Stomach (tissue), 4 donors: ENCODE measurements around the gene RPS15.

Experiments
- CTCF ChIP-seq, 7 experiments: fragments of 450-650 bp in 4 of 7; fragments of 200-600 bp in 3 of 7; sonication (generic) in 3 of 7; IDR thresholded peaks; one replicate each; pipeline ENCODE4 v1.5.1; 2016 to 2019; ENCODE audit warnings: antibody characterized with exemption in 7 of 7, control low read depth in 2 of 7, mild to moderate bottlenecking in 1 of 7
- EP300 ChIP-seq: sonication (generic); formaldehyde crosslinking; IDR thresholded peaks from one replicate; pipeline ENCODE4 v1.6.1; 2017; ENCODE audit warnings: antibody characterized with exemption
- POLR2A ChIP-seq, 4 donors: fragments of 450-650 bp; IDR thresholded peaks; one replicate each; pipeline ENCODE4 v1.6.1; 2016; ENCODE audit warnings: antibody characterized with exemption in 4 of 4, control low read depth in 2 of 4, mild to moderate bottlenecking in 1 of 4, moderate library complexity in 1 of 4
- POLR2AphosphoS5 ChIP-seq, 3 donors: sonication (generic); formaldehyde crosslinking; IDR thresholded peaks; one replicate each; pipeline ENCODE4 v1.6.1; 2016; ENCODE audit warnings: antibody characterized with exemption in 3 of 3

DNA sequence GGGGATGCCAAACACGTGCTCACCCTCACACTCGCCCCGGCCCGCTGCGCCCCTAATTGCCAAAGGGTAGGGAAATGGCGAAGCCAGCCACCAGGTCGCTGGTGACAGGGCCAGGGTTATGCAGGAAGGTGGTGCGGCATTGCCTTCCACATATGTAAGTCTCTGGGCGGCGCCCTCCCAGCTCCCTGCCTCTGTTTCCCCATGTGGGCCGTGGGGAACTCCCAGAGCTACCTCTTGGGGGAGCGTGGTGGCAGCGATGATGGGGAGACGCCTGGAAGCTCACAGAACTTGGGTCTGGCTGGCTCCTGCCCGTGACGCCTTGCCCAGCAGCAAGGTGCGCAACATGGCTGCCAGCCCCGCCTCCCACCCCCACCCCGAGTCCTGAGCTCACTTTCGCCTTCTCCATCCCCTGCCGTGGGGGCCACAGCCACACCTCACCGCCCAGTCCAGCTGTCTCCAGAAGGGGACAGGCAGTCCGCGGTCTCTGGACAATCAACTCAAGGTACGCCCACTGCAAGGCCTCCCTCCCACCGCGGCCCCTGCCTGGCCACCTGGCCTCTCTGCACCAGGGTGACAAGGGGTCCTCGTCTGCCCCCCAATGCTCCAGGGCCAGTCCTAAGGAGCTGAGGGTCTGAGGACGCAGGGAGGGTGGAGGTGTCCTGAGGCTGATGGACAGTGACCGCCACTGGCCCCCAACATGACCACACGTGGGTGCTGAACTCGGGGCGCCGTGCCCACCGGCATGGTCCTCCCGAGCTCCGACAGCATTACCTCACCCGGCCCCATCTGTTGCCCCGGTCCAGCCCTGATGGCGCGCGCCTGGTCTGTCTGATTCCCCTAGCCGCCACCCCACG is 34.3 kb downstream of the RPS15 start:
- TF ChIP-seq POLR2AphosphoS5 (IDR thresholded peaks at IDR 0.05) (no peak), CTCF (IDR thresholded peaks at IDR 0.05) (no peak), EP300 (no peak), POLR2A (IDR thresholded peaks at IDR 0.05) (no peak)
